Activated CD4-positive, alpha-beta T cell treated with anti-CD3 and anti-CD28 coated beads, Interleukin-2, amount 50 U/mL, for 48 hours (primary cell): ENCODE results near the gene C22orf15.

Experiments
- DNase-seq, 2 experiments: peaks; one replicate each; pipeline ENCODE4 v3.0.0-alpha.2; 2020

C22orf15 gene

GRCh38 chr22:23789638-23790037 is 26.8 kb downstream of the C22orf15 start:
- no peak for DNase-seq

- DNase-seq, result no peak
Measured at GRCh38 chr22:23790819-23791737, 28.3 kb downstream of the C22orf15 start.

GRCh38 chr22:23791738-23792645 is 29.2 kb downstream of the C22orf15 start:
- no peak for DNase-seq

- DNase-seq, result no peak
Measured at GRCh38 chr22:23793326-23793725, 30.5 kb downstream of the C22orf15 start.

- DNase-seq, result no peak
Measured at GRCh38 chr22:23796461-23796860, 33.7 kb downstream of the C22orf15 start.

- DNase-seq, result no peak
Measured at GRCh38 chr22:23800297-23801237, 37.8 kb downstream of the C22orf15 start.

GRCh38 chr22:23801238-23801821 is 38.5 kb downstream of the C22orf15 start:
- DNase-seq, result no peak

GRCh38 chr22:23801886-23802377 is 39.1 kb downstream of the C22orf15 start:
- DNase-seq, result no peak

GRCh38 chr22:23803001-23803819 is 40.4 kb downstream of the C22orf15 start:
- no peak for DNase-seq

- no peak for DNase-seq
Measured at GRCh38 chr22:23804781-23805291, 42.0 kb downstream of the C22orf15 start.

- no peak for DNase-seq
Measured at GRCh38 chr22:23806837-23807236, 44.0 kb downstream of the C22orf15 start.

GRCh38 chr22:23812378-23812777 is 49.6 kb downstream of the C22orf15 start:
- no peak for DNase-seq
